HG03175 (cell line): Measurements from ENCODE around the gene CXXC4.

Experiments used
- ATAC-seq: cut with Tn5 transposase; IDR thresholded peaks from one replicate; pipeline ENCODE4 v1.9.1; 2021; ENCODE audit warnings: mild to moderate bottlenecking, moderate library complexity; ENCODE audit not compliant: unreplicated experiment

Gene CXXC4

GRCh38 chr4:104494822-104495559 is at the start of gene CXXC4:
CXXC4 (minus strand) TSS chr4:104494894; CDS start chr4:104491802, 3,092 bp downstream.
- no peak for ATAC-seq

- ATAC-seq: no peak
These were observed 38.5 kb upstream of the CXXC4 start for GRCh38 chr4:104533156-104533555.

- no peak for ATAC-seq
These were observed 38.0 kb upstream of the CXXC4 start for GRCh38 chr4:104532677-104533076.

GRCh38 chr4:104531390-104531789 is 36.7 kb upstream of the CXXC4 start:
- no peak for ATAC-seq

GRCh38 chr4:104530426-104530825 is 35.7 kb upstream of the CXXC4 start:
- ATAC-seq: no peak

GRCh38 chr4:104524591-104524990 is 29.9 kb upstream of the CXXC4 start:
- no peak for ATAC-seq

- ATAC-seq: no peak
These were observed 29.3 kb upstream of the CXXC4 start for GRCh38 chr4:104524026-104524425.

- peak; percentile 98 for ATAC-seq
These were observed 24.9 kb upstream of the CXXC4 start for GRCh38 chr4:104519588-104519987.

GRCh38 chr4:104516884-104517283 is 22.2 kb upstream of the CXXC4 start:
- no peak for ATAC-seq

- ATAC-seq: no peak
These were observed 13.5 kb upstream of the CXXC4 start for GRCh38 chr4:104508224-104508623.

GRCh38 chr4:104507112-104507511 is 12.4 kb upstream of the CXXC4 start:
- no peak for ATAC-seq

- ATAC-seq: no peak
These were observed 9.8 kb upstream of the CXXC4 start for GRCh38 chr4:104504536-104504935.

GRCh38 chr4:104502471-104502870 is 7.8 kb upstream of the CXXC4 start:
- ATAC-seq: no peak

GRCh38 chr4:104501290-104501689 is 6.6 kb upstream of the CXXC4 start:
- ATAC-seq: no peak

GRCh38 chr4:104500442-104500841 is 5.7 kb upstream of the CXXC4 start:
- no peak for ATAC-seq

GRCh38 chr4:104494185-104494584 is 509 bp downstream of the CXXC4 start:
- ATAC-seq: no peak

- no peak for ATAC-seq
These were observed 1.4 kb downstream of the CXXC4 start for GRCh38 chr4:104493081-104493831.

GRCh38 chr4:104492183-104492771 is 2.4 kb downstream of the CXXC4 start:
- peak; percentile 32 for ATAC-seq

- ATAC-seq: peak; percentile 35
These were observed 3.1 kb downstream of the CXXC4 start for GRCh38 chr4:104491481-104492182.

- peak; percentile 35 for ATAC-seq
These were observed 3.8 kb downstream of the CXXC4 start for GRCh38 chr4:104490770-104491480.
